Activated naive CD4-positive, alpha-beta T cell treated with anti-CD3 and anti-CD28 coated beads, Interleukin-2, amount 10 ng/mL, durations not matched to agents 7 days and 5 days (primary cell): ENCODE data around the gene ARL4D.
A peak's percentile ranks its signal among the peaks of the same experiment; 100 is the strongest.

Experiments
- CTCF ChIA-PET: fragments of 350-600 bp; sonication (Branson Sonifier 250); formaldehyde crosslinking; loops from one replicate; lab custom pipeline; 2021; ENCODE audit warnings: antibody characterized with exemption; lab: Charles Lee
- DNase-seq: peaks from one replicate; pipeline ENCODE4 v3.0.0-alpha.2; 2020
- H3K27ac Mint-ChIP-seq: one replicate; pipeline ENCODE4 v1.8.0; 2021; ENCODE audit warnings: mild to moderate bottlenecking, moderate library complexity, mixed read lengths
- H3K27me3 Mint-ChIP-seq: one replicate; pipeline ENCODE4 v1.8.0; 2021; ENCODE audit warnings: mild to moderate bottlenecking, mixed read lengths
- H3K36me3 Mint-ChIP-seq: one replicate; pipeline ENCODE4 v1.8.0; 2021; ENCODE audit warnings: mixed read lengths
- H3K4me1 Mint-ChIP-seq: one replicate; pipeline ENCODE4 v1.8.0; 2021; ENCODE audit warnings: mixed read lengths
- H3K4me3 Mint-ChIP-seq: one replicate; pipeline ENCODE4 v1.8.0; 2021; ENCODE audit warnings: mild to moderate bottlenecking, moderate library complexity, mixed read lengths
- H3K9me3 Mint-ChIP-seq: one replicate; pipeline ENCODE4 v1.8.0; 2021; ENCODE audit warnings: mixed read lengths

The ARL4D gene

DNA sequence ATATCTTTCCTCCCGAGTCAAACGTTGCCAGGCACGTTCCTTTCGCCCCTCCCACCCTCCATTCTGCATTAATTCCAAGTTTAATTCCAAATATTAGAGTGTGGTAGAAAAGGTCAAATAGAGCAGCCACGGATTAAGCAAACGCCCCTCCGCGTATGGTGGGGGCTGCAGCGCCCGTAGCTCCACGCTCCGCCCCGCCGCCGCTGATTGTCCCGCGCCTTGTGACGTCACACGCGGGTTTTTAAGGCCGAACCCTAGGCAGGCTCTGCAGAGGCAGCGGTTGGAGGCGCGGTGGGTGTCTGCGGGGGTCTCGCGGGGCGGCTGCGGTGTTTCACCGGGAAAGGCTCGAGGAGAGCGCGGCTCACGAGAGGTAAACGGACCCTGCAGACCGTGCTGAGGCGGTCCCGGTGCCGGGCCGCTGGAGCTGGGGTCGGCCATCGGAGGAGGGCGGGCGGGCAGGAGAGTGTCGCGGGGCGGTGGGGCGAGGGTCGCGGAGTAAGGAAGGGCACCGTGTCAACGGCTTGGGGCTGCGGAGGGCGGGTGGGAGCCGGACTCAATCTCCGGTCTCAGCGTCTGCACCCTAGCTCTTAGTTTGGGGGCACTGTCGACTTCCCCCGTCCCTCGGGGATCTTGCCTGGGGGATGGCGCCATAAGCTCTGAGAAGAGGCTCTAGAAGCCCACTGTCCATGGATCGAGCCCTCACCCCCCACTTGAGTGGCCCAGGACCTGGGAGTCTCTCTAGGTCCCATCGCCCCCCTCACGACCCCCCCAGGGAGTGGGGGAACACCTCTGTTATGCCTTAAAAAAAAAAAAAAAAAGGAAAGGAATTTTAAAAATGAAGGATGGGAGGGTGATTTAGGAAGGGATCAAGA is at the start of gene ARL4D:
TSS of gene ARL4D (plus strand) at position 270 of the 872 bp plus-strand sequence. CDS start 740 bp downstream, outside the sequence.
- Mint-ChIP-seq H3K9me3 (no peaks in the 10 kb centered on the region), H3K27me3 (no peaks in the 10 kb centered on the region), H3K4me1 (peaks cover 64% of the 10 kb centered on the region), H3K4me3 (peak within 1 kb of the TSS; percentile 91), H3K36me3 (peaks cover 1% of the 10 kb centered on the region), H3K27ac (peak within 1 kb of the TSS; percentile 88)
- peak; percentile 92 for DNase-seq
- CTCF ChIA-PET = interaction anchor here (0.9 to 9.7 kb wide), 5 partner anchors 11 to 84 kb away, joined by 3 to 134 read pairs (median 5); partner anchors contain the start of gene DHX8

- Mint-ChIP-seq H3K27ac (no peak overlapping the region), H3K9me3 (peaks cover 57% of the 10 kb centered on the region), H3K4me3 (no peak overlapping the region), H3K27me3 (peaks cover 3% of the 10 kb centered on the region), H3K36me3 (peaks cover 28% of the 10 kb centered on the region), H3K4me1 (peaks cover 7% of the 10 kb centered on the region)
- CTCF ChIA-PET = no interaction called here
- no peak for DNase-seq
Measured at GRCh38 chr17:43349142-43349541, 49.7 kb upstream of the ARL4D start.

DNA sequence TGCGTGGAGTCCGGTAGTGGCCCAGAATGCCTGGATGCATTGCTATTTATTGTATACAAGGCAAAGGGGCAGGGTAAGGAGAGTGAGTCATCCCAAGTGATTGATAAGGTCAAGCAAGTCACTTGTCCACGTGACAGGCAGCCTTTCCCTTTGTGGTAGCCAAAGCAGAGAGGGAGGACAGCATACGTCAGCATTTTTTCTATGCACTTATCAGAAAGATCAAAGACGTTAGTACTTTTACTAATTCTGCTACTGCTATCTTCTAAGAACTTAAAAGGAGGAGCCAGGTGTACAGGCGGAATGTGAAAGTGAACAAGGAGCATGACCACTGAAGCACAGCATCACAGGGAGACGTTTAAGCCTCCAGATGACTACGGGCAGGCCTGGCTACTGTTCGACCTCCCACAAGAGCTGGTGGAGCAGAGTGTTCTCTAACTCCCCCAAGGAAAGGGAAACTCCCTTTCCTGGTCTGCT is 47.9 kb upstream of the ARL4D start:
- no peak overlapping the region for H3K27ac Mint-ChIP-seq
- H3K27me3 Mint-ChIP-seq = no peaks in the 10 kb centered on the region
- H3K4me3 Mint-ChIP-seq = no peak overlapping the region
- CTCF ChIA-PET = interaction anchor here (0.9 kb wide), 1 partner anchor 9 kb away, joined by 3 read pairs; no protein-coding TSS in a partner anchor
- no peak for DNase-seq
- H3K9me3 Mint-ChIP-seq = peaks cover 51% of the 10 kb centered on the region
- H3K4me1 Mint-ChIP-seq = peaks cover 7% of the 10 kb centered on the region
- peaks cover 28% of the 10 kb centered on the region for H3K36me3 Mint-ChIP-seq

DNA sequence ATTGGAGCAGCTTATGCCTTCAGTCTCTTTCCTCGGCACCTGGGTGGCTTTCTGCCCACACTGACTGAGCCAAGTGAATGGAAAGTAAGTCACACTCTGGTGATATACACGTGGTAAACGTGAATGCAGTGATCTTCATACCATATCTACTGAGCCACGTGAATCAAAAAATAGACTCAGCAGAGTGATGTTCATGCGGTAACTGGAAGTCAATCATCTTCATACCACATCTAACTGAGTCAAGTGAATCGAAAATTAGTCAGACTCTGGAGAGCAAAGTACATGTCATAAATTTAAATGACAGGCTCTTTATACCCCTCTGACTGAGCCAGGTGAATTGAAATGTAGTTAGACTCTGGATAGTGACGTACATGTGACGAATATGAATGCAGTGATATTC is 47.1 kb upstream of the ARL4D start:
- no peak for DNase-seq
- no peak overlapping the region for H3K4me3 Mint-ChIP-seq
- H3K4me1 Mint-ChIP-seq = peaks cover 7% of the 10 kb centered on the region
- CTCF ChIA-PET = no interaction called here
- H3K9me3 Mint-ChIP-seq = peaks cover 51% of the 10 kb centered on the region
- peaks cover 2% of the 10 kb centered on the region for H3K27me3 Mint-ChIP-seq
- H3K36me3 Mint-ChIP-seq = peaks cover 28% of the 10 kb centered on the region
- no peak overlapping the region for H3K27ac Mint-ChIP-seq

DNA sequence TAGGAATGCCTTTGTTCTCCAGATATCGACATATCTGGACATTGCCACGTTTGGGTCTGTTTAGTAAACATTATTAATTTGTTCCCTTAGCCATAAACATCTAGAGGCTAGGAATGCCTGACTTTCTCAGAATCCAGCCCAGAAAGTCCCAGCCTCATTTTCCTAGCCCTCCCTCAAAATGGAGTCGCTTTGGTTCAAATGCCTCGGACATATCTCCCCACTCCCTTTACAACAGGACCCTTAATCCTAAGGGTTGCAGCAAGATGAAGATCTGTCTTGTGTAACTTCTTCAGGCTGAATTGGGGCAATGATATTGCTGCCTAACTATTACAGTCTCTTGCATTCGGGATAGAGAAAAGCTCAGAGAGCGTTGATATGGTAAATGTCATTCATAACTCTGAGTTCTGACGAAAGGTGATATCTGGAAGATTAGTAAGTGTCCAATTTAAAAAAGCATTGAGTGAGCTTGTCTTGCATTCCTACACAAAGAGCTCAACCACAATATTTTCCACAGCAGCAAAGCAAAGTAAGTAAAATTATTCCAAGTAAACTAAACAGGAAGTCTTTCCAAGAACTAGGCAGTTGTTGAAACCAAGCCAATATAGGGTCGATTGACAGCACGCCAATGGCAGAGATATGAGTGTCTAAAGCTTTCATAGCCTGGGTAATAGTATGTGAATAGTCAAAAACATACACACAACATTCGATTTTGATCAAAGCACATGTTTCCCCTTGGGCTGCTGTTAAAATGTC is 46.0 kb upstream of the ARL4D start:
- Mint-ChIP-seq H3K4me3 (no peak overlapping the region), H3K4me1 (peaks cover 7% of the 10 kb centered on the region), H3K27me3 (peaks cover 6% of the 10 kb centered on the region), H3K9me3 (peaks cover 40% of the 10 kb centered on the region), H3K27ac (no peak overlapping the region), H3K36me3 (peaks cover 19% of the 10 kb centered on the region)
- CTCF ChIA-PET = interaction anchor here (1.7 kb wide), 1 partner anchor 13 kb away, joined by 3 read pairs; no protein-coding TSS in a partner anchor
- DNase-seq = no peak

GRCh38 chr17:43353393-43353792 is 45.4 kb upstream of the ARL4D start:
- Mint-ChIP-seq H3K27me3 (peaks cover 6% of the 10 kb centered on the region), H3K4me3 (no peak overlapping the region), H3K36me3 (peaks cover 12% of the 10 kb centered on the region), H3K9me3 (peaks cover 34% of the 10 kb centered on the region), H3K4me1 (peaks cover 7% of the 10 kb centered on the region), H3K27ac (no peak overlapping the region)
- CTCF ChIA-PET = interaction anchor here (1.7 kb wide), 1 partner anchor 14 kb away, joined by 3 read pairs; no protein-coding TSS in a partner anchor
- no peak for DNase-seq

GRCh38 chr17:43354371-43354770 is 44.4 kb upstream of the ARL4D start:
- Mint-ChIP-seq H3K9me3 (peaks cover 25% of the 10 kb centered on the region), H3K27ac (no peak overlapping the region), H3K4me1 (peaks cover 13% of the 10 kb centered on the region), H3K36me3 (peaks cover 9% of the 10 kb centered on the region), H3K27me3 (peaks cover 6% of the 10 kb centered on the region), H3K4me3 (no peak overlapping the region)
- no peak for DNase-seq
- CTCF ChIA-PET = interaction anchor here (0.6 to 1.7 kb wide), 3 partner anchors 13 to 15 kb away, joined by 3 read pairs; no protein-coding TSS in a partner anchor

- H3K4me3 Mint-ChIP-seq = no peak overlapping the region
- peaks cover 11% of the 10 kb centered on the region for H3K9me3 Mint-ChIP-seq
- peaks cover 19% of the 10 kb centered on the region for H3K4me1 Mint-ChIP-seq
- H3K27me3 Mint-ChIP-seq = peaks cover 6% of the 10 kb centered on the region
- CTCF ChIA-PET = interaction anchor here (1.0 to 1.5 kb wide), 6 partner anchors 12 to 127 kb away, joined by 3 to 5 read pairs (median 3); partner anchors contain the start of gene DHX8
- H3K27ac Mint-ChIP-seq = no peak overlapping the region
- peaks cover 3% of the 10 kb centered on the region for H3K36me3 Mint-ChIP-seq
- DNase-seq = no peak
Measured at GRCh38 chr17:43356450-43356849, 42.3 kb upstream of the ARL4D start.

DNA sequence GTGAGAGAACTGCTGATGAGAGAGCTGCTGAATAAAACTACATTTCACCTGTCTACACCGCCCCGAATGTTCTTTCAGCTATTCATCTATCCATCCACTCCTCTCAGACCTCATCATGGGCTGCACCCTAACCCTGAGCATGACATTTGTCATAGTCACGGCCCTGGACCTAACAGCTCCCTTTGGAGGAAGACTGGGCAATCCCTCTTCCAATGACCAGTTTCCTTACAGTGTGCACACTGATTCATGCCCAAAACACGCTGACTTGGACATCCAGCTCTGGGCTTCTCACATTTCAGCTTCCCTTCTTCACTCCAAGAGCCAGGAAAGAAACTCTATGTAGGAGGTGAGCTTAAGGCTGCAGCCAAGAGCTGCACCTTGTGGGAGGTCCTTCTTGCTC is 41.8 kb upstream of the ARL4D start:
- DNase-seq = no peak
- Mint-ChIP-seq H3K4me3 (no peak overlapping the region), H3K4me1 (peaks cover 19% of the 10 kb centered on the region)

DNA sequence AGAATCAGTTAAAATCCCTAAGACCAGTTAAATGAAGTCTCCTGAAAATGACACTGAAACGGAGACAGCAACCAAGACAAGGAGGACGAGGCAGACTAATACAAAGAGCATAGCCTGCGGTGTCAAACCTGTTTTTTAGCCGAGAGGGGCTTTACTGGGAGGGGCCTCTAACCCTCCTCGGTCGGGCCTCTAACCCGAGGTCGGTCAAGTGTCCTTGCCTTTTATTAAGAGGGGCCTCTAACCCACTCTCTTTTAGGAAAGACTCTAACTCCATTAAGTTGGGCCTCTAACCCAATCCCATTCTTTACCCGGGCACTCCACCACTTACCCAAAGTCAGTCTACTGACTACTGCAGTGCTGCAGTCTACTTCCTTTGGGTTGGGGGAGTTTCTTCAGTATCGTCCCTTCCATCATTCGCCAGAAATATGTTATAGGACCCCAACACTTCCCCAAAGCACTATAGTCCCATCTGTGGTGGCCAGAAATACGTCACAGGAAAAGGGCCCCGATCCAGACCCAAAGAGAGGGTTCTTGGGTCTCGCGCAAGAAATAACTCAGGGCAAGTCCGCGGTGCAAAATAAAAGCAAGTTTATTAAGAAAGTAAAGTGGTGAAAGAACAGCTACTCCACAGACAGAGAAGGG is 39.2 kb upstream of the ARL4D start:
- peaks cover 6% of the 10 kb centered on the region for H3K27me3 Mint-ChIP-seq
- CTCF ChIA-PET = interaction anchor here (1.0 to 2.0 kb wide), 3 partner anchors 25 to 124 kb away, joined by 3 to 7 read pairs (median 3); partner anchors contain the start of gene DHX8
- H3K9me3 Mint-ChIP-seq = no peaks in the 10 kb centered on the region
- H3K4me1 Mint-ChIP-seq = peaks cover 19% of the 10 kb centered on the region
- peak overlapping the region; percentile 94 for H3K4me3 Mint-ChIP-seq
- peak; percentile 31 for DNase-seq
- peaks cover 3% of the 10 kb centered on the region for H3K36me3 Mint-ChIP-seq
- H3K27ac Mint-ChIP-seq = peak overlapping the region; percentile 99

More for the DNA sequence above, 41.8 kb upstream of the ARL4D start:
- CTCF ChIA-PET = interaction anchor here (1.0 to 1.5 kb wide), 5 partner anchors 12 to 127 kb away, joined by 3 to 5 read pairs (median 3); partner anchors contain the start of gene DHX8
- Mint-ChIP-seq H3K27ac (no peak overlapping the region), H3K36me3 (peaks cover 3% of the 10 kb centered on the region), H3K9me3 (peaks cover 7% of the 10 kb centered on the region), H3K27me3 (peaks cover 6% of the 10 kb centered on the region)

DNA sequence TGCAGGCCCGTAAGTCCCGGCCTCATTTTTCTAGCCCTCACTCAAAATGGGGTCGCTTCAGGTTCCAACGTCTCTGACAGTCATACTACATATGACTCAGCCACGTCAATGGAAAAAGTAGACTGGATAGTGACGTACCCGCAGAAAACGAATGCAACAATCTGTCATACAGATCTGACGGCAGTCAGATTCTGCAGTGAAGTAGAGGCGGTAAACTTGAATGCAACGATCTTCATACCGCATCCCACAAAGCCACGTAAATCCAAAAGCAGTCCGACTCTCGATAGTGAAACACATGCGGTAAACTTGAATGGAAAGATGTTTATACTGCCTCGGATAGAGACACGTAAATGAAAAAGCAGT is 38.4 kb upstream of the ARL4D start:
- Mint-ChIP-seq H3K27ac (peak overlapping the region; percentile 99), H3K36me3 (peaks cover 3% of the 10 kb centered on the region), H3K9me3 (no peaks in the 10 kb centered on the region), H3K27me3 (peaks cover 10% of the 10 kb centered on the region), H3K4me3 (peak overlapping the region; percentile 94), H3K4me1 (peaks cover 20% of the 10 kb centered on the region)
- DNase-seq = peak; percentile 83
- CTCF ChIA-PET = interaction anchor here (0.6 to 2.0 kb wide), 3 partner anchors 21 to 342 kb away, joined by 4 to 7 read pairs (median 5); partner anchors contain the start of gene DHX8

DNA sequence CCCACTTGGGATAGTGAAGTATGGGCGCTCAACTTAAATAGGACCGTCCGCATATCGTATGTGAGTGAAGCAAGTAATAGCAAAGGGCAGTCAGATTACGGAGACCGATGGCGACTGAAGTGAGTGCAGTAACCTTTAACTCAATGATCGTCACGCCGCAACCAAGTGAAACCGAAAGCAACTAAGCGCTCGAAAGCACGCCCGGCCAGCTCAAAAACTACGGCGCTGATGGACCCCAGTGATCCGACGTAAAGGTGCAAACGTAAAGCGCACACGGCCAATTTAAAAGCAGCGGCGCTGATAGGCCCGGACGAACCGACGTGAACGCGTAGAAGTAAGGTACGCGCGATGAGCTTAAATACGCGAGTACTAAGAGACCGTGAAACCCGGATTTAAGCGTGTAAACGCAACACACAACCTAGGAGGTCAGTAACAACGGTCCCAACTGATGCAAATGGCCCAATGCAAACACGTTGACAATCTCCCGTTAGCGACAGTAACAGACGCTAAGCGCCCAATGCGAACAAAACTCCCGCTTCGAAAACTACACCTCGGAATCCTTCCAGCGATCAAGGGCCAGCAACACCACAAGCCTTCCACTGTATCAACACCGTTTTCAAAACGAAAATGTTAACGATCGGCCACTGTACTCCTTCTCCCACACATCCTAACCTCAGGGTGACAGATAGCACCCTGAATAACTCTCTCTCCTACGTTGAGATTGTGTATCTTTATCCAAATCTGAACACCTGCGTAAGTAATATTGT is 37.9 kb upstream of the ARL4D start:
- CTCF ChIA-PET = interaction anchor here (0.6 to 2.0 kb wide), 5 partner anchors 21 to 341 kb away, joined by 3 to 7 read pairs (median 4); partner anchors contain the start of gene DHX8
- H3K4me1 Mint-ChIP-seq = peaks cover 24% of the 10 kb centered on the region
- peak overlapping the region; percentile 94 for H3K4me3 Mint-ChIP-seq
- no peaks in the 10 kb centered on the region for H3K9me3 Mint-ChIP-seq
- peaks cover 3% of the 10 kb centered on the region for H3K36me3 Mint-ChIP-seq
- peak overlapping the region; percentile 99 for H3K27ac Mint-ChIP-seq
- peaks cover 10% of the 10 kb centered on the region for H3K27me3 Mint-ChIP-seq
- DNase-seq = peak; percentile 95
